SK-N-SH treated with all-trans-retinoic acid at 6 μM for 48 hours (cell line): Measurements from ENCODE around the gene PLEKHF1.

Experiments used
- ISL1 ChIP-seq: fragments of 250-450 bp; sonication (Bioruptor Pico); IDR thresholded peaks from 2 replicates; pipeline ENCODE4 v2.1.2; 2022; ENCODE audit warnings: mild to moderate bottlenecking, moderate library complexity
- PATZ1 ChIP-seq: fragments of 250-450 bp; sonication (Bioruptor Pico); IDR thresholded peaks from 2 replicates; pipeline ENCODE4 v1.8.0; 2020; ENCODE audit warnings: mild to moderate bottlenecking, moderate library complexity, borderline replicate concordance
- POU6F1 ChIP-seq: fragments of 250-450 bp; sonication (Bioruptor Pico); IDR thresholded peaks from 2 replicates; pipeline ENCODE4 v1.8.0; 2021; ENCODE audit warnings: low read depth, mild to moderate bottlenecking, moderate library complexity, borderline replicate concordance
- PPARA ChIP-seq: fragments of 250-450 bp; sonication (Bioruptor Pico); IDR thresholded peaks from 2 replicates; pipeline ENCODE4 v1.5.0; 2020; ENCODE audit warnings: mild to moderate bottlenecking, borderline replicate concordance
- ZFP30 ChIP-seq: fragments of 450-650 bp; formaldehyde crosslinking; IDR thresholded peaks from 2 replicates; pipeline ENCODE4 v1.5.0; 2022; ENCODE audit warnings: mild to moderate bottlenecking, moderate library complexity
- ZNF70 ChIP-seq: fragments of 450-650 bp; formaldehyde crosslinking; IDR thresholded peaks from 2 replicates; pipeline ENCODE4 v1.5.0; 2020; ENCODE audit warnings: mild to moderate bottlenecking, moderate library complexity

- no peak for TF ChIP-seq PATZ1 (CRISPR knock-in tag)
- TF ChIP-seq POU6F1 (CRISPR knock-in tag): no peak
- TF ChIP-seq ZNF70: no peak
- no peak for TF ChIP-seq ZFP30 (CRISPR knock-in tag)
- no peak for TF ChIP-seq PPARA (CRISPR knock-in tag)
- no peak for TF ChIP-seq ISL1 (CRISPR knock-in tag)
Observed at GRCh38 chr19:29674374-29675119, 9.3 kb downstream of the PLEKHF1 start.
